H1 (cell line): ENCODE data around the gene LGALS9. TPM values are rescaled to one million over a fixed set of nuclear protein-coding genes. Genes with fewer than 3 reads are reported as not detected.

Experiments
- CTCF ChIA-PET: fragments of 300-600 bp; sonication (Branson Sonifier 250); formaldehyde crosslinking; loops from one replicate; lab custom pipeline; 2021; ENCODE audit not compliant: partially characterized antibody; lab: Charles Lee
- POLR2A ChIA-PET: fragments of 300-600 bp; sonication (Branson Sonifier 250); formaldehyde crosslinking; loops from one replicate; lab custom pipeline; 2021; ENCODE audit warnings: inconsistent platforms; ENCODE audit not compliant: partially characterized antibody; lab: Charles Lee
- DNase-seq, 2 experiments: peaks; one replicate each; pipeline versions ENCODE4 v3.0.0 to v3.0.0-alpha.2; 2010 to 2022; ENCODE audit warnings: low spot score in 2 of 2, low read depth in 1 of 2, mixed read lengths in 1 of 2
- FAIRE-seq: peaks from 2 replicates; lab custom pipeline; 2011; peaks lifted over from hg19 to GRCh38; lab: Jason Lieb, UNC
- H2AFZ ChIP-seq: 2 replicates; pipeline ENCODE4 v1.8.1; 2012; ENCODE audit warnings: low read length, inconsistent platforms
- H2AK5ac ChIP-seq: 2 replicates; pipeline ENCODE4 v1.6.1; 2013; ENCODE audit warnings: low read depth, low read length
- H2BK120ac ChIP-seq: replicated peaks from 2 replicates; pipeline ENCODE3; 2013; ENCODE audit warnings: low read depth, low read length, inconsistent platforms
- H2BK12ac ChIP-seq: 2 replicates; pipeline ENCODE4 v1.6.1; 2013; ENCODE audit warnings: low read depth, low read length
- H2BK15ac ChIP-seq: 2 replicates; pipeline ENCODE4 v1.6.1; 2013; ENCODE audit warnings: low read length
- H2BK20ac ChIP-seq: 2 replicates; pipeline ENCODE4 v1.6.1; 2013; ENCODE audit warnings: low read length
- H2BK5ac ChIP-seq: 2 replicates; pipeline ENCODE4 v1.6.1; 2013; ENCODE audit warnings: low read depth, low read length
- H3K14ac ChIP-seq: 2 replicates; pipeline ENCODE4 v1.6.1; 2013; ENCODE audit warnings: inconsistent platforms; ENCODE audit not compliant: insufficient read length
- H3K18ac ChIP-seq: 2 replicates; pipeline ENCODE4 v1.6.1; 2013; ENCODE audit warnings: low read length; ENCODE audit errors: extremely low read depth
- H3K23ac ChIP-seq: 2 replicates; pipeline ENCODE4 v1.6.1; 2013; ENCODE audit warnings: inconsistent platforms; ENCODE audit not compliant: insufficient read length
- H3K23me2 ChIP-seq: 2 replicates; pipeline ENCODE4 v1.6.1; 2013; ENCODE audit warnings: low read depth, low read length
- H3K27ac ChIP-seq: 2 replicates; pipeline ENCODE4 v1.6.1; 2011; ENCODE audit warnings: low read depth, low read length, inconsistent platforms
- H3K27me3 ChIP-seq, 4 experiments: replicated peaks in 1 of 4; 1 replicate in 1 of 4; 2 replicates in 3 of 4; pipeline versions ENCODE4 v1.6.1 to v1.8.1; 2011 to 2013; ENCODE audit warnings: low read length in 3 of 4, mild to moderate bottlenecking in 3 of 4, inconsistent platforms in 2 of 4, mixed read lengths in 2 of 4, moderate library complexity in 1 of 4; ENCODE audit not compliant: control insufficient read depth in 3 of 4, insufficient read depth in 3 of 4; ENCODE audit errors: extremely low read depth in 1 of 4
- H3K36me3 ChIP-seq, 4 experiments: 2 replicates each; pipeline versions ENCODE4 v1.6.1 to v1.8.1; 2011 to 2013; ENCODE audit warnings: mild to moderate bottlenecking in 4 of 4, low read length in 3 of 4, moderate library complexity in 2 of 4, control low read depth in 1 of 4, inconsistent platforms in 1 of 4; ENCODE audit not compliant: insufficient read depth in 4 of 4, control insufficient read depth in 2 of 4
- H3K4ac ChIP-seq: replicated peaks from 2 replicates; pipeline ENCODE3; 2013; ENCODE audit warnings: low read length, low read depth, mixed read lengths, inconsistent platforms; ENCODE audit not compliant: insufficient read length
- H3K4me1 ChIP-seq, 4 experiments: replicated peaks in 1 of 4; 1 replicate in 1 of 4; 2 replicates in 3 of 4; pipeline versions ENCODE4 v1.6.1 to v1.8.1; 2011 to 2013; ENCODE audit warnings: low read length in 3 of 4, inconsistent platforms in 2 of 4, mixed read lengths in 1 of 4; ENCODE audit not compliant: insufficient read depth in 4 of 4, control insufficient read depth in 3 of 4
- H3K4me2 ChIP-seq, 2 experiments: 2 replicates each; pipeline versions ENCODE4 v1.6.1 to v1.8.1; 2011 to 2013; ENCODE audit warnings: low read depth in 2 of 2, low read length in 2 of 2, control low read depth in 1 of 2, inconsistent platforms in 1 of 2, mild to moderate bottlenecking in 1 of 2; ENCODE audit not compliant: insufficient read depth in 1 of 2
- H3K4me3 ChIP-seq, 4 experiments: fragments of 200-600, 300-600 bp in 1 of 4; sonication (generic), shearing (Covaris generic), sonication (Bioruptor Twin) in 1 of 4; 2 replicates each; pipeline versions ENCODE4 v1.5.1 to v1.8.1; 2011 to 2016; ENCODE audit warnings: low read length in 4 of 4, low read depth in 3 of 4, control low read depth in 2 of 4, inconsistent platforms in 2 of 4, mild to moderate bottlenecking in 2 of 4, mixed read lengths in 1 of 4, moderate library complexity in 1 of 4; ENCODE audit not compliant: insufficient read depth in 2 of 4; ENCODE audit errors: extremely low read depth in 1 of 4
- H3K56ac ChIP-seq: replicated peaks from 2 replicates; pipeline ENCODE3; 2013; ENCODE audit warnings: low read depth, mild to moderate bottlenecking, mixed read lengths, low read length, inconsistent platforms; ENCODE audit not compliant: insufficient read length
- H3K79me1 ChIP-seq: 2 replicates; pipeline ENCODE4 v1.6.1; 2013; ENCODE audit warnings: low read depth, low read length, control low read depth
- H3K79me2 ChIP-seq, 2 experiments: 2 replicates each; pipeline versions ENCODE4 v1.6.1 to v1.8.1; 2012 to 2013; ENCODE audit warnings: low read length in 2 of 2, mild to moderate bottlenecking in 2 of 2, inconsistent platforms in 1 of 2; ENCODE audit not compliant: insufficient read depth in 2 of 2, control insufficient read depth in 1 of 2
- H3K9ac ChIP-seq, 4 experiments: replicated peaks in 1 of 4; 1 replicate in 1 of 4; 2 replicates in 3 of 4; pipeline versions ENCODE4 v1.6.1 to v1.8.1; 2011 to 2013; ENCODE audit warnings: low read depth in 3 of 4, low read length in 3 of 4, control low read depth in 2 of 4, mild to moderate bottlenecking in 2 of 4, moderate library complexity in 2 of 4, inconsistent platforms in 1 of 4; ENCODE audit errors: extremely low read depth in 1 of 4
- H3K9me3 ChIP-seq, 2 experiments: 2 replicates each; pipeline versions ENCODE4 v1.6.1 to v1.8.1; 2012 to 2013; ENCODE audit warnings: mild to moderate bottlenecking in 2 of 2, moderate library complexity in 2 of 2, control low read depth in 1 of 2, inconsistent platforms in 1 of 2, low read depth in 1 of 2, low read length in 1 of 2, mixed read lengths in 1 of 2; ENCODE audit not compliant: insufficient read depth in 2 of 2
- H4K20me1 ChIP-seq, 2 experiments: replicated peaks in 1 of 2; 2 replicates each; pipeline versions ENCODE3 to v1.8.1; 2011 to 2013; ENCODE audit warnings: inconsistent platforms in 2 of 2, low read length in 2 of 2, mild to moderate bottlenecking in 1 of 2; ENCODE audit not compliant: insufficient read depth in 2 of 2, control insufficient read depth in 1 of 2
- H4K5ac ChIP-seq: 2 replicates; pipeline ENCODE4 v1.6.1; 2013; ENCODE audit warnings: low read length, low read depth, mixed read lengths, inconsistent platforms; ENCODE audit not compliant: insufficient read length
- H4K8ac ChIP-seq: 2 replicates; pipeline ENCODE4 v1.8.0; 2013; ENCODE audit warnings: mild to moderate bottlenecking, moderate library complexity, low read length, inconsistent platforms; ENCODE audit not compliant: insufficient read depth; ENCODE audit errors: extremely low read depth
- H4K91ac ChIP-seq: replicated peaks from 2 replicates; pipeline ENCODE3; 2013; ENCODE audit warnings: low read length, mixed read lengths, inconsistent platforms; ENCODE audit not compliant: insufficient read length
- CTCF ChIP-seq, 3 experiments: IDR thresholded peaks; 1 replicate in 2 of 3; 2 replicates in 1 of 3; pipeline versions ENCODE4 v1.5.1 to v1.6.1; 2011; ENCODE audit warnings: low read length in 3 of 3, mild to moderate bottlenecking in 3 of 3, inconsistent platforms in 2 of 3, low read depth in 1 of 3, moderate library complexity in 1 of 3; ENCODE audit not compliant: insufficient read depth in 1 of 3; ENCODE audit errors: control extremely low read depth in 1 of 3
- POU5F1 ChIP-seq: IDR thresholded peaks from 2 replicates; pipeline ENCODE4 v1.6.1; 2011; ENCODE audit warnings: low read depth, mild to moderate bottlenecking, low read length, moderate library complexity
- RAD21 ChIP-seq, 2 experiments: IDR thresholded peaks in 1 of 2; conservative IDR thresholded peaks in 1 of 2; 2 replicates each; pipeline ENCODE4 v1.6.1; 2011; ENCODE audit warnings: low read depth in 2 of 2, low read length in 2 of 2, improper control_type of control experiment in 1 of 2, inconsistent platforms in 1 of 2, mild to moderate bottlenecking in 1 of 2, moderate library complexity in 1 of 2
- WGBS, 2 experiments: shearing (Covaris generic) in 1 of 2; methylation state at CpG; one replicate each; pipeline versions ENCODE4 v1.1.6 to v1.1.7; 2013 to 2015; ENCODE audit warnings: low lambda C conversion rate in 2 of 2, mixed read lengths in 2 of 2, inconsistent platforms in 1 of 2, low coverage in 1 of 2, missing lambda C conversion rate in 1 of 2; ENCODE audit not compliant: insufficient replicate concordance in 2 of 2, insufficient coverage in 1 of 2, insufficient read length in 1 of 2; ENCODE audit errors: extremely low coverage in 1 of 2, missing lambda C conversion rate in 1 of 2; 5-methylcytosine and 5-hydroxymethylcytosine counted together
- polyA plus RNA-seq, 7 experiments: library from polyadenylated mRNA; depleted of rRNA in 3 of 7; stranded (reverse) in 5 of 7; unstranded in 2 of 7; fragments of >200 nt in 5 of 7; fragments of 200-250 nt in 2 of 7; gene quantifications; 1 replicate in 5 of 7; 2 replicates in 1 of 7; 4 replicates in 1 of 7; pipeline versions ENCODE4 v1.2.1 to v1.2.3, GENCODE V29; 2011 to 2013; ENCODE audit warnings: missing spikeins in 2 of 7, mixed read lengths in 2 of 7
- total RNA-seq: library from RNA; stranded (reverse); fragmentation: NEBNext Ultra II Directional; extraction: Animal tissue kit (Norgen Biotek cat#: 25700); gene quantifications from 2 replicates; pipeline ENCODE4 v1.2.1, GENCODE V29; 2021

LGALS9 gene
- total and polyA plus RNA-seq, 2 of the 8 experiments (the other 6 are each of a cell fraction or from before 2014, with no cell fraction given), result 0.95 to 1.7 TPM

DNA sequence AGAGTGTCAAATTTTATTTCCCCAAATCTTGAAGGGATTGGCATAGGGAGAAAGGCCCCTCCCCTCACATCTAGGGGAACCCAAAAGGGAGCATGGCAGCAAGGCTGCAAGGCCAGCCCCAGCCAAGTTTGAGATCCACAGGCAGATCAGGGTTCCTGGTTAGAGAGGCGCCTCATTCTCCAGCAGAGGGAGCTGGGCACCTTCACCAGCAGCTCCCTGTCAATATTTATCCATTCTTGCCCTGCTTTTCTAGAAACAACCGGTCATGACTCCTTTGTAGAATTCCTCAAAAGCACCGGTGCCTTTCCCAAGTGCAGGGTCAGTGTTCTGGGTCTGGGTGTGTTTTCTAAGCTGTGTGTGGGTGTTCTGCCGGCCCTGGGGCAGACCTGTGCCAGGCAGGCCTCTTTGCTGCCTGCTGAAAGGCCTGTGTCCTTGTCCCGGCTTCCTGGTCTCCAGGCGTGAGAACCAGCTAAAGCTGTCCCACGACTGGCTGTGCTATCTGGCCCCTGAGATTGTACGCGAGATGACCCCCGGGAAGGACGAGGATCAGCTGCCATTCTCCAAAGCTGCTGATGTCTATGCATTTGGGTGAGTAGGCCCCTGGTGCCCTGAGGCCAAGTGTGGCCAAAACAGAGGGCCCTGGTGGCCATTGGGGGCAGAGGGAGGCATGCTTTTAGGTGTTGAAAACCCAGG is 21.2 kb upstream of the LGALS9 start:
- H3K27me3 ChIP-seq, result no peaks in the 10 kb centered on the region
- no peak overlapping the region for H2AFZ ChIP-seq
- no peaks in the 10 kb centered on the region for H3K9me3 ChIP-seq
- no peak overlapping the region for H2BK12ac ChIP-seq
- H2BK120ac ChIP-seq, result no peak overlapping the region
- H2BK5ac ChIP-seq, result no peak overlapping the region
- H3K9ac ChIP-seq, result no peak overlapping the region
- no peaks in the 10 kb centered on the region for H3K79me2 ChIP-seq
- H3K4me1 ChIP-seq, result no peaks in the 10 kb centered on the region
- no peak overlapping the region for H3K27ac ChIP-seq
- H3K56ac ChIP-seq, result no peak overlapping the region
- no peaks in the 10 kb centered on the region for H3K79me1 ChIP-seq
- POLR2A ChIA-PET, result no interaction called here
- no peak overlapping the region for H2BK15ac ChIP-seq
- H2BK20ac ChIP-seq, result no peak overlapping the region
- no peak overlapping the region for H2AK5ac ChIP-seq
- H4K8ac ChIP-seq, result no peak overlapping the region
- no peak overlapping the region for H3K4me2 ChIP-seq
- H3K14ac ChIP-seq, result no peak overlapping the region
- TF ChIP-seq RAD21 (IDR thresholded peaks at IDR 0.05 in 1 of 2, conservative IDR thresholded peaks at IDR 0.05 in 1 of 2; ENCODE audit: low read depth in 2 of 2, low read length in 2 of 2) (peak; percentile 64 to 71), POU5F1 (no peak), CTCF (IDR thresholded peaks at IDR 0.05; ENCODE audit: control extremely low read depth in 1 of 3, insufficient read depth in 1 of 3, low read depth in 1 of 3, low read length in 3 of 3) (peak; percentile 61 to 69 (median 65))
- TF ChIP-seq, all 59 proteins: peak for 2
- DNase-seq (no peak), FAIRE-seq (no peak)
- Histone ChIP-seq H3K18ac (no peak overlapping the region), H3K23ac (no peak overlapping the region), H4K20me1 (no peaks in the 10 kb centered on the region), H3K4ac (no peak overlapping the region), H4K5ac (no peak overlapping the region), H3K36me3 (peaks cover 3 to 15% (median 11%) of the 10 kb centered on the region in 4 experiments; a peak in 7 of 8 replicates), H3K23me2 (no peaks in the 10 kb centered on the region), H3K4me3 (no peak overlapping the region), H4K91ac (no peak overlapping the region)
- CTCF ChIA-PET, result interaction anchor here (0.6 to 13.1 kb wide), 27 partner anchors 9 to 374 kb away, joined by 3 to 305 read pairs (median 4); no protein-coding TSS in a partner anchor
- WGBS, 2 experiments, result 87% methylated on average over 11 of the region's 11 CpGs; no CpG with 5 or more reads in 1 of the 2 experiments
